ENCODE measurements around the gene MEF2C.

The MEF2C gene

GRCh38 chr5:88786789-88787188 is 96.2 kb downstream of the MEF2C start:
- no peak for DNase-seq (ENCODE audit: low read depth)
- no peak overlapping the region for H3K4me3 ChIP-seq (ENCODE audit: low read length)
- no peak for TF ChIP-seq CTCF (conservative IDR thresholded peaks at IDR 0.05; ENCODE audit: low read length)

- H3K4me3 ChIP-seq (ENCODE audit: low read length) = peak overlapping the region; percentile 35
- peak; percentile 92 for DNase-seq (ENCODE audit: low read depth)
Observed at GRCh38 chr5:88785746-88786565, 97.0 kb downstream of the MEF2C start.

GRCh38 chr5:88782571-88782970 is 100.4 kb downstream of the MEF2C start:
- no peak overlapping the region for H3K4me3 ChIP-seq (ENCODE audit: low read length)
- no peak for DNase-seq (ENCODE audit: low read depth)
- TF ChIP-seq CTCF (conservative IDR thresholded peaks at IDR 0.05; ENCODE audit: low read length) = no peak

More at GRCh38 chr5:88785746-88786565, 97.0 kb downstream of the MEF2C start:
- no peak for TF ChIP-seq CTCF (conservative IDR thresholded peaks at IDR 0.05; ENCODE audit: low read length)

GRCh38 chr5:88780736-88781135 is 102.2 kb downstream of the MEF2C start:
- no peak overlapping the region for H3K4me3 ChIP-seq (ENCODE audit: low read length)
- TF ChIP-seq CTCF (conservative IDR thresholded peaks at IDR 0.05; ENCODE audit: low read length) = no peak
- no peak for DNase-seq (ENCODE audit: low read depth)

GRCh38 chr5:88778736-88779135 is 104.2 kb downstream of the MEF2C start:
- no peak for TF ChIP-seq CTCF (conservative IDR thresholded peaks at IDR 0.05; ENCODE audit: low read length)
- no peak overlapping the region for H3K4me3 ChIP-seq (ENCODE audit: low read length)
- no peak for DNase-seq (ENCODE audit: low read depth)

- DNase-seq (ENCODE audit: low read depth) = no peak
- TF ChIP-seq CTCF (conservative IDR thresholded peaks at IDR 0.05; ENCODE audit: low read length) = no peak
- no peak overlapping the region for H3K4me3 ChIP-seq (ENCODE audit: low read length)
Observed at GRCh38 chr5:88776692-88777091, 106.3 kb downstream of the MEF2C start.

GRCh38 chr5:88772831-88773230 is 110.2 kb downstream of the MEF2C start:
- no peak for DNase-seq (ENCODE audit: low read depth)
- no peak for TF ChIP-seq CTCF (conservative IDR thresholded peaks at IDR 0.05; ENCODE audit: low read length)
- H3K4me3 ChIP-seq (ENCODE audit: low read length) = no peak overlapping the region

Measured in AG10803 (cell line).